Mesodermal cell (in vitro differentiated cells): ENCODE data around the gene RYR3.

Experiments used
- H3K27ac ChIP-seq: 2 replicates; pipeline ENCODE4 v1.7.0; 2013; ENCODE audit warnings: mild to moderate bottlenecking, low read depth, low read length, moderate library complexity; ENCODE audit not compliant: severe bottlenecking
- H3K36me3 ChIP-seq: 2 replicates; pipeline ENCODE4 v1.7.1; 2013; ENCODE audit warnings: mild to moderate bottlenecking, low read length, moderate library complexity; ENCODE audit not compliant: control insufficient read depth, insufficient read depth
- H3K4me1 ChIP-seq: one replicate; pipeline ENCODE4 v1.7.1; 2013; ENCODE audit warnings: mild to moderate bottlenecking, low read length; ENCODE audit not compliant: insufficient read depth, control insufficient read depth, poor library complexity, severe bottlenecking
- H3K4me3 ChIP-seq: 2 replicates; pipeline ENCODE4 v1.7.0; 2013; ENCODE audit warnings: low read length, control low read depth, mild to moderate bottlenecking; ENCODE audit not compliant: insufficient read depth, poor library complexity, severe bottlenecking; ENCODE audit errors: extremely low read depth
- H3K9me3 ChIP-seq: 2 replicates; pipeline ENCODE4 v1.7.1; 2013; ENCODE audit warnings: mild to moderate bottlenecking, low read length, moderate library complexity; ENCODE audit not compliant: control insufficient read depth
- WGBS, 2 experiments: methylation state at CpG; one replicate each; pipeline ENCODE4 v1.1.5; 2013; ENCODE audit warnings: missing lambda C conversion rate in 2 of 2; ENCODE audit not compliant: insufficient coverage in 2 of 2; 5-methylcytosine and 5-hydroxymethylcytosine counted together

RYR3 gene

GRCh38 chr15:33293713-33294334 lies 16.9 kb upstream of the RYR3 start:
- Histone ChIP-seq H3K27ac (no peak overlapping the region), H3K4me1 (peaks cover 19% of the 10 kb centered on the region), H3K9me3 (no peaks in the 10 kb centered on the region), H3K36me3 (no peaks in the 10 kb centered on the region), H3K4me3 (no peak overlapping the region)
- WGBS, 2 experiments = 90 to 92% methylated on average over 15 to 16 of the region's 19 CpGs

GRCh38 chr15:33296050-33296449 lies 14.7 kb upstream of the RYR3 start:
- Histone ChIP-seq H3K4me1 (peaks cover 19% of the 10 kb centered on the region), H3K9me3 (no peaks in the 10 kb centered on the region), H3K36me3 (no peaks in the 10 kb centered on the region), H3K4me3 (no peak overlapping the region), H3K27ac (no peak overlapping the region)

GRCh38 chr15:33296856-33297255 lies 13.9 kb upstream of the RYR3 start:
- Histone ChIP-seq H3K27ac (no peak overlapping the region), H3K4me1 (peaks cover 21% of the 10 kb centered on the region), H3K4me3 (no peak overlapping the region), H3K9me3 (no peaks in the 10 kb centered on the region), H3K36me3 (no peaks in the 10 kb centered on the region)
- WGBS, 2 experiments = 83 to 100% methylated on average over 1 of the region's 2 CpGs

GRCh38 chr15:33298631-33299030 lies 12.1 kb upstream of the RYR3 start:
- 83 to 100% methylated on average over 1 to 3 of the region's 4 CpGs for WGBS, 2 experiments
- no peak overlapping the region for H3K27ac ChIP-seq

GRCh38 chr15:33304924-33305323 lies 5.8 kb upstream of the RYR3 start:
- Histone ChIP-seq H3K27ac (no peak overlapping the region), H3K4me3 (no peak overlapping the region), H3K4me1 (peaks cover 6% of the 10 kb centered on the region), H3K9me3 (no peaks in the 10 kb centered on the region), H3K36me3 (no peaks in the 10 kb centered on the region)
- 51 to 56% methylated on average over 4 to 5 of the region's 5 CpGs for whole genome bisulfite sequencing, 2 experiments

More at GRCh38 chr15:33298631-33299030, 12.1 kb upstream of the RYR3 start:
- no peaks in the 10 kb centered on the region for H3K36me3 ChIP-seq
- H3K4me3 ChIP-seq = no peak overlapping the region
- peaks cover 19% of the 10 kb centered on the region for H3K4me1 ChIP-seq
- no peaks in the 10 kb centered on the region for H3K9me3 ChIP-seq

- Histone ChIP-seq H3K4me1 (no peaks in the 10 kb centered on the region), H3K27ac (no peak overlapping the region), H3K9me3 (no peaks in the 10 kb centered on the region), H3K4me3 (no peak overlapping the region), H3K36me3 (no peaks in the 10 kb centered on the region)
- WGBS, 2 experiments = 64 to 90% methylated on average over 2 to 3 of the region's 7 CpGs
Measured at GRCh38 chr15:33309602-33310276, 1.0 kb upstream of the RYR3 start.

- Histone ChIP-seq H3K9me3 (no peaks in the 10 kb centered on the region), H3K4me3 (peak overlapping the region; percentile 46), H3K4me1 (no peaks in the 10 kb centered on the region), H3K27ac (no peak overlapping the region), H3K36me3 (no peaks in the 10 kb centered on the region)
- WGBS, 2 experiments = 3 to 5% methylated on average over 18 to 26 of the region's 38 CpGs
Measured at GRCh38 chr15:33311312-33311971, 675 bp downstream of the RYR3 start.

GRCh38 chr15:33313491-33313890 lies 2.7 kb downstream of the RYR3 start:
- no CpG with 5 or more reads among the region's 1 CpG for WGBS, 2 experiments
- no peaks in the 10 kb centered on the region for H3K36me3 ChIP-seq

GRCh38 chr15:33314069-33314468 lies 3.3 kb downstream of the RYR3 start:
- H3K4me1 ChIP-seq = no peaks in the 10 kb centered on the region
- H3K9me3 ChIP-seq = no peaks in the 10 kb centered on the region
- no peak overlapping the region for H3K4me3 ChIP-seq
- H3K27ac ChIP-seq = no peak overlapping the region
- WGBS, 2 experiments = 96 to 100% methylated on average over 3 to 4 of the region's 5 CpGs
- H3K36me3 ChIP-seq = no peaks in the 10 kb centered on the region

More at GRCh38 chr15:33313491-33313890, 2.7 kb downstream of the RYR3 start:
- Histone ChIP-seq H3K9me3 (no peaks in the 10 kb centered on the region), H3K27ac (no peak overlapping the region), H3K4me1 (no peaks in the 10 kb centered on the region), H3K4me3 (no peak overlapping the region)

- no peak overlapping the region for H3K27ac ChIP-seq
- no peaks in the 10 kb centered on the region for H3K36me3 ChIP-seq
- no peaks in the 10 kb centered on the region for H3K4me1 ChIP-seq
- H3K9me3 ChIP-seq = no peaks in the 10 kb centered on the region
- H3K4me3 ChIP-seq = no peak overlapping the region
- 82 to 94% methylated on average over 4 to 6 of the region's 7 CpGs for WGBS, 2 experiments
Measured at GRCh38 chr15:33315044-33315443, 4.3 kb downstream of the RYR3 start.

- Histone ChIP-seq H3K36me3 (no peaks in the 10 kb centered on the region), H3K4me3 (no peak overlapping the region), H3K27ac (no peak overlapping the region), H3K4me1 (no peaks in the 10 kb centered on the region), H3K9me3 (no peaks in the 10 kb centered on the region)
Measured at GRCh38 chr15:33317896-33318295, 7.1 kb downstream of the RYR3 start.
